Measurements from ENCODE around the gene SCRN1.

- TF ChIP-seq POLR2AphosphoS5 (IDR thresholded peaks at IDR 0.05; ENCODE audit: low read depth, low read length) (no peak), POLR2A (IDR thresholded peaks at IDR 0.05; ENCODE audit: low read depth, low read length) (no peak), PAX5 (IDR thresholded peaks at IDR 0.05; ENCODE audit: insufficient read depth, low read length, severe bottlenecking) (no peak), TAF1 (IDR thresholded peaks at IDR 0.05; ENCODE audit: low read depth, low read length) (no peak)
Observed at GRCh38 chr7:29919790-29920189, 69.8 kb downstream of the SCRN1 start.

Data from GM12891 (cell line).